Measurements from ENCODE around the gene UBE2J1. TPM values are rescaled to one million over a fixed set of nuclear protein-coding genes. Genes with fewer than 3 reads are reported as not detected.
A peak's percentile ranks its signal among the peaks of the same experiment; 100 is the strongest.

UBE2J1 gene
- polyA plus RNA-seq, 1 of the 3 experiments (the other 2 are of a cell fraction): 11.3 TPM

GRCh38 chr6:89352278-89353117 is at the start of gene UBE2J1 (continued):
- TF ChIP-seq PBX3 (IDR thresholded peaks at IDR 0.05) (peak; percentile 14; the same call in 1 of the 2 replicates), JUND (IDR thresholded peaks at IDR 0.05) (no peak), TEAD4 (IDR thresholded peaks at IDR 0.05; ENCODE audit: borderline replicate concordance, insufficient read depth) (no peak), POLR2AphosphoS5 (IDR thresholded peaks at IDR 0.05; ENCODE audit: low read depth, low read length) (no peak), USF2 (IDR thresholded peaks at IDR 0.05; ENCODE audit: borderline replicate concordance, low read depth, low read length) (no peak), GATA2 (CRISPR knock-in tag; IDR thresholded peaks at IDR 0.05) (no peak)
- TF ChIP-seq, protein P1, sequence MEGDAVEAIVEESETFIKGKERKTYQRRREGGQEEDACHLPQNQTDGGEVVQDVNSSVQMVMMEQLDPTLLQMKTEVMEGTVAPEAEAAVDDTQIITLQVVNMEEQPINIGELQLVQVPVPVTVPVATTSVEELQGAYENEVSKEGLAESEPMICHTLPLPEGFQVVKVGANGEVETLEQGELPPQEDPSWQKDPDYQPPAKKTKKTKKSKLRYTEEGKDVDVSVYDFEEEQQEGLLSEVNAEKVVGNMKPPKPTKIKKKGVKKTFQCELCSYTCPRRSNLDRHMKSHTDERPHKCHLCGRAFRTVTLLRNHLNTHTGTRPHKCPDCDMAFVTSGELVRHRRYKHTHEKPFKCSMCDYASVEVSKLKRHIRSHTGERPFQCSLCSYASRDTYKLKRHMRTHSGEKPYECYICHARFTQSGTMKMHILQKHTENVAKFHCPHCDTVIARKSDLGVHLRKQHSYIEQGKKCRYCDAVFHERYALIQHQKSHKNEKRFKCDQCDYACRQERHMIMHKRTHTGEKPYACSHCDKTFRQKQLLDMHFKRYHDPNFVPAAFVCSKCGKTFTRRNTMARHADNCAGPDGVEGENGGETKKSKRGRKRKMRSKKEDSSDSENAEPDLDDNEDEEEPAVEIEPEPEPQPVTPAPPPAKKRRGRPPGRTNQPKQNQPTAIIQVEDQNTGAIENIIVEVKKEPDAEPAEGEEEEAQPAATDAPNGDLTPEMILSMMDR (IDR thresholded peaks at IDR 0.05): peak; percentile 4; the same call in 1 of the 2 replicates
- TF ChIP-seq, protein P2, sequence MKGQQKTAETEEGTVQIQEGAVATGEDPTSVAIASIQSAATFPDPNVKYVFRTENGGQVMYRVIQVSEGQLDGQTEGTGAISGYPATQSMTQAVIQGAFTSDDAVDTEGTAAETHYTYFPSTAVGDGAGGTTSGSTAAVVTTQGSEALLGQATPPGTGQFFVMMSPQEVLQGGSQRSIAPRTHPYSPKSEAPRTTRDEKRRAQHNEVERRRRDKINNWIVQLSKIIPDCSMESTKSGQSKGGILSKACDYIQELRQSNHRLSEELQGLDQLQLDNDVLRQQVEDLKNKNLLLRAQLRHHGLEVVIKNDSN (IDR thresholded peaks at IDR 0.05; ENCODE audit: borderline replicate concordance, low read depth): no peak

GRCh38 chr6:89400912-89401399 is 48.4 kb upstream of the UBE2J1 start:
- CTCF ChIA-PET: interaction anchor here (1.0 to 2.2 kb wide), 3 partner anchors 29 to 38 kb away, joined by 3 to 8 read pairs (median 3); no protein-coding TSS in a partner anchor
- TF ChIP-seq RAD21 (IDR thresholded peaks at IDR 0.05; ENCODE audit: low read length) (no peak), YY1 (IDR thresholded peaks at IDR 0.05; ENCODE audit: low read depth) (no peak), MXI1 (IDR thresholded peaks at IDR 0.05; ENCODE audit: low read depth, low read length) (no peak), RXRA (IDR thresholded peaks at IDR 0.05; ENCODE audit: borderline replicate concordance, low read depth) (no peak), SMC3 (IDR thresholded peaks at IDR 0.05; ENCODE audit: low read depth, low read length) (no peak), MAX (IDR thresholded peaks at IDR 0.05; ENCODE audit: low read depth) (no peak), REST (IDR thresholded peaks at IDR 0.05; ENCODE audit: low read depth, low read length) (no peak), EZH2phosphoT487 (IDR thresholded peaks at IDR 0.05; ENCODE audit: borderline replicate concordance, low read depth) (no peak)
- TF ChIP-seq, protein P1 (IDR thresholded peaks at IDR 0.05): no peak
- TF ChIP-seq, protein P2 (IDR thresholded peaks at IDR 0.05; ENCODE audit: borderline replicate concordance, low read depth): no peak

More at GRCh38 chr6:89400912-89401399, 48.4 kb upstream of the UBE2J1 start:
- H3F3A ChIP-seq (replicated peaks; ENCODE audit: insufficient read depth): no peaks in the 10 kb centered on the region
- 62% methylated on average over 6 of the region's 6 CpGs for WGBS (ENCODE audit: low lambda C conversion rate)
- no peak overlapping the region for H3K27ac ChIP-seq (ENCODE audit: low read depth in 2 of 2, low read length in 1 of 2)
- H3K9me2 ChIP-seq: no peaks in the 10 kb centered on the region
- H3K9ac ChIP-seq: no peak overlapping the region
- H3K79me2 ChIP-seq (ENCODE audit: insufficient read depth): no peaks in the 10 kb centered on the region
- H3K4me2 ChIP-seq: no peak overlapping the region
- POLR2A ChIA-PET: interaction anchor here (0.7 kb wide), 1 partner anchor 346 kb away, joined by 3 read pairs; no protein-coding TSS in a partner anchor
- H3K4me1 ChIP-seq (ENCODE audit: control insufficient read depth in 1 of 2, insufficient read depth in 2 of 2, low read depth in 1 of 2, low read length in 1 of 2): no peaks in the 10 kb centered on the region
- no peaks in the 10 kb centered on the region for H3K9me3 ChIP-seq
- DNase-seq: no peak
- no peaks in the 10 kb centered on the region for H3K36me3 ChIP-seq (replicated peaks in 1 of 2; ENCODE audit: control insufficient read depth in 1 of 2, insufficient read depth in 2 of 2, low read length in 1 of 2)
- no peak overlapping the region for H3K4me3 ChIP-seq (ENCODE audit: low read depth in 2 of 2, low read length in 1 of 2)
- H3K27me3 ChIP-seq (ENCODE audit: insufficient read depth): peaks cover 6% of the 10 kb centered on the region; the same call in 1 of the 2 replicates
- H4K20me1 ChIP-seq (ENCODE audit: insufficient read depth): no peaks in the 10 kb centered on the region
- H2AFZ ChIP-seq (ENCODE audit: low read depth): no peak overlapping the region
